OCI-LY1 (cell line): ENCODE measurements around the gene TXNIP.

Experiments used
- EZH2 ChIP-seq: fragments of 200-600 bp; sonication (generic), shearing (Covaris generic); IDR thresholded peaks from 2 replicates; pipeline ENCODE4 v1.8.0; 2017; ENCODE audit warnings: borderline replicate concordance, mixed run types, mild to moderate bottlenecking, antibody characterized with exemption, low read length, moderate library complexity, mixed read lengths
- TF ChIP-seq, protein P1 (sequence below): fragments of 200-600 bp; sonication (generic), shearing (Covaris generic); IDR thresholded peaks from 2 replicates; pipeline ENCODE4 v1.5.1; 2017; ENCODE audit warnings: mild to moderate bottlenecking, antibody characterized with exemption, low read length, moderate library complexity, mixed read lengths

DNA sequence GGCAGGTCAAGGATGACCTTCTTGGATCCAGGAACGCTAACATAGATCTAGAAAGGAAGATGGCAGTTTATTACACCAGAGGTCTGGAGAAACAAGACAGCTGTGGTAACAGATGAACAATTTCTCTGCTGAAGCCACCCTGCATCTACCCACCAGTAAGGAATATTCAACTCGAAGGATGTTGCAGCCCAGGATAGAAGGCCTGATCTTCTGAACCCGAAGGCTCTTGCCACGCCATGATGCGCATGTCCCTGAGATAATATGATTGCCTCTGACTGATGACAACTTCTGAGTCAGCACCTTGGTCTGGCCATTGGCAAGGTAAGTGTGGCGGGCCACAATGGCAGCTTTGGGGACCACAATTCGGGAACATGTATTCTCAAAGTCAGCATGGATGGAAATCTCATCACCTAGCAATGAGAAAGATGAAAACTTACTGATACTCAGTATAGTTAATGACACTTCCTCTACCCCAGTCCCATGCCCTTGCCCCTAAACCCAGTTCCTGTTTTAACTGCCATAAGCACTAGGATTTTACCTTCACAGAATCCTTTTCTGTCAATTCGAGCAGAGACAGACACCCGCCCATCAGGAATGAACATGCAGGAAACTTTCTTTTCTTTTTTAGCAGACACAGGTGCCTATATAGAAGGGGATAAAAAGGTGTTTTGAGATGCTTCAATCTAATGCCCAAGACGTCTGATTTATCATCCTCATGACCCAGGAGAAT lies 1.8 kb downstream of the TXNIP start:
- TF ChIP-seq, protein P1, sequence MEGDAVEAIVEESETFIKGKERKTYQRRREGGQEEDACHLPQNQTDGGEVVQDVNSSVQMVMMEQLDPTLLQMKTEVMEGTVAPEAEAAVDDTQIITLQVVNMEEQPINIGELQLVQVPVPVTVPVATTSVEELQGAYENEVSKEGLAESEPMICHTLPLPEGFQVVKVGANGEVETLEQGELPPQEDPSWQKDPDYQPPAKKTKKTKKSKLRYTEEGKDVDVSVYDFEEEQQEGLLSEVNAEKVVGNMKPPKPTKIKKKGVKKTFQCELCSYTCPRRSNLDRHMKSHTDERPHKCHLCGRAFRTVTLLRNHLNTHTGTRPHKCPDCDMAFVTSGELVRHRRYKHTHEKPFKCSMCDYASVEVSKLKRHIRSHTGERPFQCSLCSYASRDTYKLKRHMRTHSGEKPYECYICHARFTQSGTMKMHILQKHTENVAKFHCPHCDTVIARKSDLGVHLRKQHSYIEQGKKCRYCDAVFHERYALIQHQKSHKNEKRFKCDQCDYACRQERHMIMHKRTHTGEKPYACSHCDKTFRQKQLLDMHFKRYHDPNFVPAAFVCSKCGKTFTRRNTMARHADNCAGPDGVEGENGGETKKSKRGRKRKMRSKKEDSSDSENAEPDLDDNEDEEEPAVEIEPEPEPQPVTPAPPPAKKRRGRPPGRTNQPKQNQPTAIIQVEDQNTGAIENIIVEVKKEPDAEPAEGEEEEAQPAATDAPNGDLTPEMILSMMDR = no peak
- no peak for TF ChIP-seq EZH2
